GM12878 (cell line): ENCODE measurements around the gene XRN2. TPM values are rescaled to one million over a fixed set of nuclear protein-coding genes. Genes with fewer than 3 reads are reported as not detected.

Source experiments
- ATAC-seq: fragments of 200-7000 bp; cut with Tn5 transposase; 3 replicates; pipeline ENCODE4 v1.9.1; 2020; ENCODE audit warnings: mild to moderate bottlenecking, moderate library complexity
- BruUV-seq: library from RNA; stranded (reverse); fragments of 400-500 nt; replicated peaks from 2 replicates; lab custom pipeline; 2021; lab: Mats Ljungman, UMichigan
- CTCF ChIA-PET: fragments of 300-600 bp; sonication (Branson Sonifier 250); formaldehyde crosslinking; extraction: SDS; loops from one replicate; lab custom pipeline; 2021; ENCODE audit warnings: inconsistent platforms; lab: Yijun Ruan, JAX
- POLR2A ChIA-PET: fragments of 350-600 bp; formaldehyde crosslinking; extraction: SDS; loops from one replicate; lab custom pipeline; 2021; ENCODE audit warnings: inconsistent platforms; lab: Charles Lee
- RAD21 ChIA-PET: fragments of 300-600 bp; sonication (Branson Sonifier 250); formaldehyde crosslinking; loops from one replicate; lab custom pipeline; 2023; ENCODE audit warnings: antibody characterized with exemption; ENCODE audit not compliant: unreplicated experiment; lab: Charles Lee
- SMC1A ChIA-PET: fragments of 300-600 bp; sonication (Branson Sonifier 250); formaldehyde crosslinking; loops from one replicate; lab custom pipeline; 2023; ENCODE audit not compliant: unreplicated experiment, uncharacterized antibody; lab: Charles Lee
- DNase-seq: peaks from one replicate; pipeline ENCODE4 v3.0.0-alpha.2; 2011; ENCODE audit warnings: low read depth, low spot score
- FAIRE-seq: peaks from 3 replicates; lab custom pipeline; 2011; peaks lifted over from hg19 to GRCh38; lab: Jason Lieb, UNC
- H2AFZ ChIP-seq: 2 replicates; pipeline ENCODE4 v1.6.0; 2011; ENCODE audit warnings: low read depth, low read length, control low read depth; ENCODE audit not compliant: control insufficient read depth
- H3K27ac ChIP-seq: 2 replicates; pipeline ENCODE4 v1.5.1; 2011; ENCODE audit warnings: control low read depth; ENCODE audit not compliant: control insufficient read depth, insufficient read depth
- H3K27me3 ChIP-seq, 2 experiments: replicated peaks in 1 of 2; 2 replicates each; pipeline versions ENCODE4 v1.6.0 to v1.6.1; 2011; ENCODE audit warnings: low read length in 1 of 2; ENCODE audit not compliant: control insufficient read depth in 2 of 2, insufficient read depth in 2 of 2
- H3K36me3 ChIP-seq, 2 experiments: 2 replicates each; pipeline ENCODE4 v1.5.1; 2011; ENCODE audit warnings: low read length in 1 of 2; ENCODE audit not compliant: control insufficient read depth in 2 of 2, insufficient read depth in 2 of 2
- H3K4me1 ChIP-seq: 2 replicates; pipeline ENCODE4 v1.6.1; 2011; ENCODE audit warnings: mild to moderate bottlenecking, low read length, moderate library complexity, mixed read lengths; ENCODE audit not compliant: control insufficient read depth, insufficient read depth
- H3K4me2 ChIP-seq: 2 replicates; pipeline ENCODE4 v1.6.0; 2011; ENCODE audit warnings: control low read depth; ENCODE audit not compliant: control insufficient read depth, insufficient read depth
- H3K4me3 ChIP-seq: fragments of 200-600 bp; sonication (generic); 2 replicates; pipeline ENCODE4 v1.5.1; 2016
- H3K79me2 ChIP-seq: 2 replicates; pipeline ENCODE4 v1.6.0; 2011; ENCODE audit warnings: low read length; ENCODE audit not compliant: control insufficient read depth, insufficient read depth
- H3K9ac ChIP-seq: 2 replicates; pipeline ENCODE4 v1.8.0; 2011; ENCODE audit warnings: low read length, control low read depth, mixed read lengths; ENCODE audit not compliant: control insufficient read depth, insufficient read depth
- H3K9me3 ChIP-seq: replicated peaks from 3 replicates; pipeline ENCODE4 v1.5.1; 2011; ENCODE audit warnings: mild to moderate bottlenecking, low read length; ENCODE audit not compliant: control insufficient read depth, insufficient read depth
- H4K20me1 ChIP-seq: 2 replicates; pipeline ENCODE4 v1.6.0; 2011; ENCODE audit not compliant: control insufficient read depth, insufficient read depth
- BRCA1 ChIP-seq: IDR thresholded peaks from 2 replicates; pipeline ENCODE4 v1.6.1; 2011; ENCODE audit warnings: low read depth, low read length, improper control_type of control experiment
- FOS ChIP-seq: IDR thresholded peaks from 3 replicates; pipeline ENCODE4 v1.6.1; 2011; ENCODE audit warnings: borderline replicate concordance; ENCODE audit not compliant: insufficient read length; ENCODE audit errors: extremely low read depth
- HDAC2 ChIP-seq: fragments of 200-600 bp; sonication (generic); IDR thresholded peaks from 2 replicates; pipeline ENCODE4 v1.6.1; 2017
- JUNB ChIP-seq: IDR thresholded peaks from 2 replicates; pipeline ENCODE4 v1.6.1; 2016; ENCODE audit warnings: antibody characterized with exemption, mild to moderate bottlenecking
- RBBP5 ChIP-seq: fragments of 200-600 bp; sonication (generic); conservative IDR thresholded peaks from 2 replicates; pipeline ENCODE4 v1.6.1; 2016
- ZNF24 ChIP-seq: fragments of 450-650 bp; IDR thresholded peaks from 2 replicates; pipeline ENCODE4 v1.6.1; 2017; ENCODE audit warnings: antibody characterized with exemption, mild to moderate bottlenecking
- WGBS: methylation state at CpG from one replicate; pipeline ENCODE4 v1.1.6; 2016; ENCODE audit warnings: low lambda C conversion rate; ENCODE audit not compliant: insufficient replicate concordance, insufficient coverage; ENCODE audit errors: missing lambda C conversion rate; 5-methylcytosine and 5-hydroxymethylcytosine counted together
- in situ Hi-C: fragments of 300-500 bp; cut with MboI; formaldehyde crosslinking; loops from 9 replicates; pipeline ENCODE4 v1.14.3; 2018; ENCODE audit warnings: mixed read lengths
- intact Hi-C: fragments of 100-400 bp; cut with micrococcal nuclease; formaldehyde crosslinking; loops from one replicate; pipeline ENCODE4 v1.14.2; 2022; ENCODE audit not compliant: unreplicated experiment
- polyA plus RNA-seq, 11 experiments: library from polyadenylated mRNA; depleted of rRNA in 4 of 11; unstranded in 6 of 11; stranded (reverse) in 5 of 11; fragments of >200 nt; fragmentation: Nextera tagmentation in 4 of 11; fragmentation: Illumina TruSeq in 1 of 11; extraction: Ambion mirVana in 4 of 11; extraction: Trizol in 1 of 11; gene quantifications; 1 replicate in 1 of 11; 2 replicates in 10 of 11; pipeline versions ENCODE4 v1.2.1 to v1.2.3, GENCODE V29; 2011 to 2016; ENCODE audit warnings: inconsistent platforms in 2 of 11, missing spikeins in 2 of 11, low read depth in 1 of 11
- total RNA-seq, 4 experiments: library from RNA; depleted of rRNA in 3 of 4; stranded (reverse); fragments of >200 nt in 3 of 4; fragmentation: Illumina TruSeq in 1 of 4; extraction: Trizol in 1 of 4; gene quantifications; 2 replicates each; pipeline versions ENCODE4 v1.2.1 to v1.2.3, GENCODE V29; 2013 to 2021
- TF ChIP-seq, protein P1 (sequence below): fragments of 450-650 bp; IDR thresholded peaks from 2 replicates; pipeline ENCODE4 v1.6.1; 2017; ENCODE audit warnings: antibody characterized with exemption, mild to moderate bottlenecking, moderate library complexity
- TF ChIP-seq, protein P2 (sequence below): fragments of 450-650 bp; IDR thresholded peaks from 2 replicates; pipeline ENCODE4 v1.6.1; 2017; ENCODE audit warnings: mild to moderate bottlenecking

XRN2 gene
- total and polyA plus RNA-seq, 10 of the 15 experiments (the other 5 are each of a cell fraction or from before 2014, with no cell fraction given): 59.7 to 97.8 (median 75.6) TPM

DNA sequence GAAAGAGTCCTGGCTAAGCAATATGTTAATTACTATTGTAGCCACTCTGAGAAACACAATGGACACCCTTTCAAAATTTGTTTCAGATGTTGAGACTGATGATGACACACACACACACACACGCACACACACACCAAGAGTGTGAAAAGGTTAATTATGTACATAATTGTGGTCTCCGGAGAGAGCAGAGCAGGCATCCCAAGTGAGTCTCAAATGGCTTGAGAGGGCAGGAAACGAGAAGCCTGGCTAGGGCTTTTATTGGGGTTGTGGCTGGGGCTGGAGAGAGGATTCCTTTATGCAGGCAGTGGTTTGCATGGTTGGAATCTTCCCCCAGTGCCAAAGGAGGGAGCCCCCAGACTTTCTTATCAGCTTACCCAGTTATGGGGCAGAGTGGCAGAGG, 132.4 kb downstream of the XRN2 start:
- Histone ChIP-seq H2AFZ (no peak overlapping the region), H3K4me2 (no peak overlapping the region), H3K9me3 (no peaks in the 10 kb centered on the region), H3K4me1 (no peaks in the 10 kb centered on the region), H4K20me1 (no peaks in the 10 kb centered on the region), H3K36me3 (no peaks in the 10 kb centered on the region), H3K27me3 (no peaks in the 10 kb centered on the region), H3K27ac (no peak overlapping the region), H3K4me3 (no peak overlapping the region), H3K79me2 (no peaks in the 10 kb centered on the region), H3K9ac (no peak overlapping the region)
- RAD21 ChIA-PET: no interaction called here
- DNase-seq (no peak), FAIRE-seq (no peak), ATAC-seq (no peak)
- TF ChIP-seq, protein P1, sequence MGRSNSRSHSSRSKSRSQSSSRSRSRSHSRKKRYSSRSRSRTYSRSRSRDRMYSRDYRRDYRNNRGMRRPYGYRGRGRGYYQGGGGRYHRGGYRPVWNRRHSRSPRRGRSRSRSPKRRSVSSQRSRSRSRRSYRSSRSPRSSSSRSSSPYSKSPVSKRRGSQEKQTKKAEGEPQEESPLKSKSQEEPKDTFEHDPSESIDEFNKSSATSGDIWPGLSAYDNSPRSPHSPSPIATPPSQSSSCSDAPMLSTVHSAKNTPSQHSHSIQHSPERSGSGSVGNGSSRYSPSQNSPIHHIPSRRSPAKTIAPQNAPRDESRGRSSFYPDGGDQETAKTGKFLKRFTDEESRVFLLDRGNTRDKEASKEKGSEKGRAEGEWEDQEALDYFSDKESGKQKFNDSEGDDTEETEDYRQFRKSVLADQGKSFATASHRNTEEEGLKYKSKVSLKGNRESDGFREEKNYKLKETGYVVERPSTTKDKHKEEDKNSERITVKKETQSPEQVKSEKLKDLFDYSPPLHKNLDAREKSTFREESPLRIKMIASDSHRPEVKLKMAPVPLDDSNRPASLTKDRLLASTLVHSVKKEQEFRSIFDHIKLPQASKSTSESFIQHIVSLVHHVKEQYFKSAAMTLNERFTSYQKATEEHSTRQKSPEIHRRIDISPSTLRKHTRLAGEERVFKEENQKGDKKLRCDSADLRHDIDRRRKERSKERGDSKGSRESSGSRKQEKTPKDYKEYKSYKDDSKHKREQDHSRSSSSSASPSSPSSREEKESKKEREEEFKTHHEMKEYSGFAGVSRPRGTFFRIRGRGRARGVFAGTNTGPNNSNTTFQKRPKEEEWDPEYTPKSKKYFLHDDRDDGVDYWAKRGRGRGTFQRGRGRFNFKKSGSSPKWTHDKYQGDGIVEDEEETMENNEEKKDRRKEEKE: no peak
- TF ChIP-seq FOS: no peak
- no peak for TF ChIP-seq JUNB
- TF ChIP-seq RBBP5: no peak
- no peak for TF ChIP-seq BRCA1
- TF ChIP-seq HDAC2: no peak
- TF ChIP-seq, protein P2, sequence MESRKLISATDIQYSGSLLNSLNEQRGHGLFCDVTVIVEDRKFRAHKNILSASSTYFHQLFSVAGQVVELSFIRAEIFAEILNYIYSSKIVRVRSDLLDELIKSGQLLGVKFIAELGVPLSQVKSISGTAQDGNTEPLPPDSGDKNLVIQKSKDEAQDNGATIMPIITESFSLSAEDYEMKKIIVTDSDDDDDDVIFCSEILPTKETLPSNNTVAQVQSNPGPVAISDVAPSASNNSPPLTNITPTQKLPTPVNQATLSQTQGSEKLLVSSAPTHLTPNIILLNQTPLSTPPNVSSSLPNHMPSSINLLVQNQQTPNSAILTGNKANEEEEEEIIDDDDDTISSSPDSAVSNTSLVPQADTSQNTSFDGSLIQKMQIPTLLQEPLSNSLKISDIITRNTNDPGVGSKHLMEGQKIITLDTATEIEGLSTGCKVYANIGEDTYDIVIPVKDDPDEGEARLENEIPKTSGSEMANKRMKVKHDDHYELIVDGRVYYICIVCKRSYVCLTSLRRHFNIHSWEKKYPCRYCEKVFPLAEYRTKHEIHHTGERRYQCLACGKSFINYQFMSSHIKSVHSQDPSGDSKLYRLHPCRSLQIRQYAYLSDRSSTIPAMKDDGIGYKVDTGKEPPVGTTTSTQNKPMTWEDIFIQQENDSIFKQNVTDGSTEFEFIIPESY: no peak
- no peak for TF ChIP-seq ZNF24
- intact Hi-C loops: no loop called here
- BruUV-seq: no TSS peak
- CTCF ChIA-PET: no interaction called here
- SMC1A ChIA-PET: no interaction called here
- in situ Hi-C loops: no loop called here
- 18% methylated on average over 3 of the region's 3 CpGs for WGBS
- POLR2A ChIA-PET: no interaction called here
